GM21737 (cell line): Measurements from ENCODE around the gene ELL.
A peak's percentile ranks its signal among the peaks of the same experiment; 100 is the strongest.

Experiments
- ATAC-seq: cut with Tn5 transposase; IDR thresholded peaks from one replicate; pipeline ENCODE4 v1.9.1; 2021; ENCODE audit warnings: mild to moderate bottlenecking, moderate library complexity; ENCODE audit not compliant: unreplicated experiment

The ELL gene

DNA sequence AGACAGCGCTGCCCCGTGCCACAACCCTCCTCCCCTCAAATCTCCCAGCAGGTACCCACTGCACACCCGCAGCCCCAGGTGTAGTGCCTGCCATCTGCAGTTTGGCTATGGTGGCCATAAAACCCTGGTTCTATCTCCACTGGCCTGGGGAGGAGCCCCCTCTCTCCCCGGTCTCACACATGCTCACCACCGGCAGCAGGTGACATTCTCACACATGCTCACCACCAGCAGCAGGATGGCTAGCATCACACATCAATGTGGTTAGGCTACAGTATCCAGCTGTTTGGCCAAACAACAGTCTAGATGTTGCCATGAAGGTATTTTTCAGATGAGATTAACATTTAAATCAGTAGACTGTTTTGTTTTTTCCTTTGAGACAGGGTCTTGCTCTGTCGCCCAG, 31.1 kb downstream of the ELL start:
- no peak for ATAC-seq

GRCh38 chr19:18489627-18490184, 32.2 kb downstream of the ELL start:
- ATAC-seq: no peak

DNA sequence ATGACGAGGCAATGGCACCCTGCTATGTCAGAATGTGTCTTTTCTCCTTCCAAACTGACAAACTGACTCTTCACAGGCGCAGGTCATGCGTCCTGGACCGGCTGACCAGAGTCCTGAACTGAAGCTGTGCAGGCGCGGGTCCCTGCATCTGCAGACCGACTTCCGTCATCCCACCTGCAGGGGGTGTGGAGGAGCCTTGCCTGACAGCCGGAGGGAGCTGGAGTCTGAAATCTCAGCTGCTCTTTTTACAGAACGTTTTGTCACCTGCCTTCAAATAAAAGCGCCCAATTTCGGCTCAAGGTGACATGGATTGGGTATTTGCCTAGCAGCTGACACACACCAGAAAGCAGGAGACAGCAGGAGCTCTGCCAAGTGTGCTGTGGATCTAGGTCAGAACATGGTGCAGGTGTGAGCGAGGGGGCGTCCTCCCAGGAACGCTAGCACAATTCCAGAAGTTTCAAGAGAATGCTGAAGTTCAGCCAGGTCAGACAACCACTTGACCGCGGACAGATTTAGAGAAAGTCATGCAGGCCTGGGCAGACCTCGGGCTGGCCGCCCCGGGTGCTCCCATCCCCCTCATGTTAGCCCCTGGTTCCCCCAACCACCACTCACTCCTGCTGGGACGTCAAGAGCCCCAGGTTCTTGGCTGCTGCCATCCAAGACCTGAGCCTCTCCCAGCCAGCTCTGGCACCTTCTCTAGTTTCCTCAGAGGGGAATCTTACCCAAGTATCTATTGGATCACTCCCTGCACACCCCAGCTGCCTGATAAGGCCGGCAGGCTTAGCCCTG, 32.8 kb downstream of the ELL start:
- ATAC-seq: no peak

DNA sequence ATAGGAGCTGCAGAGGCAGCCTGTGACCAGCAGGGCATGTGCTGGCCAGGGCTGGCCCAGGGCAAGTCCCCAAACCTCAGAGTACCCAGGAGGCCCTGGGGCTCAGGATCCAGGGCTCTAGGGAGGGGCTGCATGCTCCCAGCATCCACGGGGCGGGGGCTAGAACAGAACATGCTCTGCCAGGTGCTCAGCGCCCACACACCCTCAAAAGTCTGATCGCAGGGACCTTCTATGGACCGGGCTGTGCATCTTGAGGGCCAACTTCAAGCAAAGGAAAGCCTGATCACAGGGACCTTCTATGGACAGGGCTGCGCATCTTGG, 33.5 kb downstream of the ELL start:
- ATAC-seq: no peak

DNA sequence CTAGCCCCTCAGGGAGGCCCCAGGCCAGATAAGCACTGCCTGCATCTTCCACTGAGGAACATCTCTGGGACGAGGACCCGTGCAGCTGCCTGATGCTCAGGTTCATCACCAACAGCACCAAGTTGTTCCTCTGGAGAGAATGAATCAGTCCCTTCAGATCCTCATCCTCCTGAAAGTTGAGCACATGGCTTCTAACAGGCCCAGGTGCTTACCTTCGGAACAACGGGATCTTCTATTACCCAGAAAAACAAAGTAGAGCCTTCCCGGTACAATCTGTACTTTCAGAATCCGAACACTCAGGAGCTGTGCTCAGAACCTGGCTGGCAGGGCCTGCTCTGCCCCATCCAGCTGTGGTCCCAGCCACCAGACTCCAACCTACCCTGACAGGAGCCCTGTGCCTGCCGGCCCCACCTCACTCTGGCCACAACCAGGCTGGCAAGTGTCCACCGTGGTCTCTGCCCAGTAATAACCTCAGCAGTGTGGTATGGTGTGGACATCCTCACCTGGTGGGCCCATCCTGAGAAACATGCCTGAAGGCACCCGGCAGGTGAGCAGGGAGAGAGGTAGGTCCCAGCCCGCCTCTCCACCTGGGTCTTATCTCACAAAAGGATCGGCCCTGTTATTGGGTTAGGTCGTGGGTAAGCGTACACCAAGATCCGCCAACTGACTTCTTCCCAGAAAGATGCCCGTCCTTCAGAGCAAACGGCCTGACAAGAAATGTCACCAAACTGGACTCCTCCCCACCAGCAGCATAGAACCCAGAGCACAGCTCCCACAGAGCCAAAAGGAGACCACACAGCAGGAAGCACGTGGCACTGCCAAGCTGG, 34.1 kb downstream of the ELL start:
- no peak for ATAC-seq

- ATAC-seq: no peak
Observed at GRCh38 chr19:18486746-18487145, 35.1 kb downstream of the ELL start.

GRCh38 chr19:18484992-18485391, 36.9 kb downstream of the ELL start:
- ATAC-seq: no peak

- no peak for ATAC-seq
Observed at GRCh38 chr19:18483119-18483890, 38.6 kb downstream of the ELL start.

- no peak for ATAC-seq
Observed at GRCh38 chr19:18481505-18482222, 40.2 kb downstream of the ELL start.

GRCh38 chr19:18480006-18480691, 41.7 kb downstream of the ELL start:
- ATAC-seq: no peak

GRCh38 chr19:18478545-18479311, 43.1 kb downstream of the ELL start:
- peak; percentile 68 for ATAC-seq

- no peak for ATAC-seq
Observed at GRCh38 chr19:18477974-18478373, 43.9 kb downstream of the ELL start.

DNA sequence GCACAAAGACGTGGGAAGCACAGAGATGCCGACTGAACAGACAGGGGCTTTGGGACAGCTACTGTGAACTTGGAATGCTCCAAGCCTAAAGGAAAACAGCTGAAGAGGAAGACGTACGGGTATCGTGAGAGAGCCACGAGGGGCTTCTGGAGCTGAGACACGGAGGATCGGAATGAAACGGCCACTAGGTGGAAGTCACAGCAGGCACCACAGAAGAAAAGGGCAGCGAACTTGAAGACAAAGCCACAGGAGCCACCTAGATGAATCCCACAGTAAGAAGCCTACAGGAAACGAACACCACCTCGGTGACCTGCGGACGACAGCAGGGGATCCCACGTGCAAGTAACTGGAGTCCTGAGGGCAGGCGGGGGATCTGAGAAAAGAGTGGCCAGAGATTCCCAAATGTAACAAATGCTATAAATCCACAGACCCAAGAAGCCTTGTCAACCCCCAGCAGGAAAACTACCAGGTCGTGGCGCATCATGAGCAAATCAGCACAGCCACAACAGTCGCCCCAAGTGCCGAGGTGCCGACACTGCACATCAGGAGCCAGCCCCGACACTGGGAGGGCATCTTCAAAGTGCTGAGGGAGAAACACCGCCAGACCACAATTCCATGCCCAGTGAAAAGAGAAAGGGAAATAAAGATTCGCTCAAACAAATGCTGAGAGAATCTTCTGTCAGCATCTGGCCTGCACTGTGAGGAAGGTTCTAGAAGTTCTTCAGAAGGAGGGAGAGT, 44.7 kb downstream of the ELL start:
- no peak for ATAC-seq

DNA sequence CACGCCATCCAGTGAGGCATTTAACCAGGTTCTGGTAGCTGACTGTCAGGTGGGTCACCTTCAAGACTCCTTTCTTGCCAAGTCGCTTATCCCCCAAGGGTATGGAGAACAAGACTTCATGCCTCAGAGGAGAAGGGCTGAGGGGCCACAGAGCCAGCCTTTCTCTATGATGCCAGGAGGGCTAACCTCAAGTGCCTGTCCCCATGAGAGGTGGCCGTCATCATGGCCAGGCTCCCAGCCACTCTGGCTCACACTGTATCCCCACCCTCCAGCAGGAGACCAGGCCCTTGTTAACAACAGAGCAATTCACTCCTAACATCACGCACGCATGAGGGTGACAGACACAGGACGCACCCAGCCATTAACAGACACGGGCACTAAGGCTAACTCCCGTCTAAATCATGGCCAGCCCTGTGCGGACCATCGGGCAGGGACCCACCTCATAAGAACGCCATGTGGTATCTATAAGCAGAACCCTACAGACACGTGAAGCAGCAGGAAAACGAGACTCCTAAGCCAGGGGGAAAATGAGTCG, 45.3 kb downstream of the ELL start:
- no peak for ATAC-seq

- ATAC-seq: no peak
Observed at GRCh38 chr19:18475762-18476331, 46.0 kb downstream of the ELL start.

GRCh38 chr19:18475004-18475453, 46.8 kb downstream of the ELL start:
- no peak for ATAC-seq

DNA sequence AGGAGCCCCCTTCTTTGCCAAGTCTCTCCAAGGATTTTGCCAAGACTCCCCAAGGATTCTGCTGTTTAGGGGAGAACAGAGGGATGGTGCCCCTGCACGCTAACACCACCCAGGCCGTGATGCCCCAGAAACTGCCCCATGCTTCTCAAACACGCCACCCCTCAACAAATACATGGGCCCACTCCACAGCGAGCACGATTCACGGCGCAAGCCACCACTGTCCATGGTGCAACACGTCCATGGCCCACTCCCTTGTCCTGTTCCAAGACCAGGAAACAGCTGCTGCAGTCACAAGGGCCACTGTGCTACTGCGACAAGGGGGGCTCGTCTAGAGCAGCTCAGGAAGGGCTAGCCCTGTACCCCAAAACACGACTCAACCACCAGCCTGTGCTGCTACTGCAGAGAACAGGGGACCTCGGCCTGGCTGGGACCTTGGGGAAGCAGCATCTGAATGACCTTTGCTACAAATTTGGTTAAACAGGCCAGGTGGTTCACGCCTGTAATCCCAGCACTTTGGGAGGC, 47.4 kb downstream of the ELL start:
- ATAC-seq: no peak

DNA sequence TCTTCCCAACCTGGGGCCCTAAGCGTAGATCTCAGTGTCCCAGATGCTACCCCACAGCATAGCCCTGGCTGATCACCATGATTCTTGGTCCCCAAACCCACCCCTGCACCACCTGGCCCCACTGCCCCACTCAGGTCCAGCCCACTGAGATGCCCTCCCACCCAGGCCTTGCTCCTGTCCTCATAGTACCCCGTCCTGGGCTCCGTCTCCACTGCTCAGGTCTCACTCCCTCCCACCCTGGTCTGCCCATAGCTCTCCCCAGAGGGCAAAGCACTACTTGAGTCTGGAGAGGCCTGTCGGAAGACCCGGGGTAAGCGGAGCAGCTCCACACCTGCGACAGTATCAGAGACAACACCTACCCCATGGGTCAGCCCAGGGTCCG, 48.2 kb downstream of the ELL start:
- no peak for ATAC-seq
